ENCODE data around the gene RMI1.

RMI1 gene

GRCh38 chr9:83971485-83971884 is 9.1 kb upstream of the RMI1 start:
- no peak for DNase-seq

GRCh38 chr9:83972286-83972685 is 8.3 kb upstream of the RMI1 start:
- DNase-seq, result no peak

GRCh38 chr9:83975300-83975699 is 5.3 kb upstream of the RMI1 start:
- no peak for DNase-seq

- no peak for DNase-seq
Measured at GRCh38 chr9:83976372-83976771, 4.2 kb upstream of the RMI1 start.

GRCh38 chr9:83977196-83977595 is 3.4 kb upstream of the RMI1 start:
- no peak for DNase-seq

GRCh38 chr9:83978992-83979811 is 1.4 kb upstream of the RMI1 start:
- peak; percentile 27 for DNase-seq

GRCh38 chr9:83979812-83980394 is 702 bp upstream of the RMI1 start, which contains the start of gene HNRNPK:
HNRNPK (minus strand) TSS chr9:83980215; CDS start chr9:83978252, 1,963 bp downstream.
- peak; percentile 91 for DNase-seq

- peak; percentile 31 for DNase-seq
Measured at GRCh38 chr9:83981126-83981871, 694 bp downstream of the RMI1 start.

- no peak for DNase-seq
Measured at GRCh38 chr9:83986195-83986594, 5.6 kb downstream of the RMI1 start.

- no peak for DNase-seq
Measured at GRCh38 chr9:83986765-83987401, 6.3 kb downstream of the RMI1 start.

GRCh38 chr9:83987402-83987791 is 6.8 kb downstream of the RMI1 start:
- DNase-seq, result no peak

- no peak for DNase-seq
Measured at GRCh38 chr9:83988411-83988810, 7.8 kb downstream of the RMI1 start.

- DNase-seq, result no peak
Measured at GRCh38 chr9:83991355-83991754, 10.8 kb downstream of the RMI1 start.

GRCh38 chr9:83992407-83992806 is 11.8 kb downstream of the RMI1 start:
- no peak for DNase-seq

GRCh38 chr9:83992901-83993300 is 12.3 kb downstream of the RMI1 start:
- no peak for DNase-seq

GRCh38 chr9:83996126-83996525 is 15.5 kb downstream of the RMI1 start:
- DNase-seq, result no peak

- no peak for DNase-seq
Measured at GRCh38 chr9:83999141-83999918, 18.7 kb downstream of the RMI1 start.

GRCh38 chr9:84000186-84000585 is 19.6 kb downstream of the RMI1 start:
- no peak for DNase-seq

GRCh38 chr9:84001621-84002020 is 21.0 kb downstream of the RMI1 start:
- no peak for DNase-seq

GRCh38 chr9:84002344-84002743 is 21.7 kb downstream of the RMI1 start:
- DNase-seq, result no peak

GRCh38 chr9:84003246-84003645 is 22.6 kb downstream of the RMI1 start:
- DNase-seq, result no peak

- DNase-seq, result no peak
Measured at GRCh38 chr9:84007662-84008061, 27.1 kb downstream of the RMI1 start.

All from NCI-H1048 (cell line).